Liver (tissue), 9 donors: ENCODE data around the gene CACNA1C. TPM values are rescaled to one million over a fixed set of nuclear protein-coding genes. Genes with fewer than 3 reads are reported as not detected.

Source experiments
- DNase-seq: peaks from one replicate; pipeline ENCODE4 v3.0.0-alpha.2; 2017; ENCODE audit warnings: low spot score
- H3K27ac ChIP-seq, 2 donors: one replicate each; pipeline ENCODE4 v1.7.0; 2013; ENCODE audit warnings: inconsistent platforms in 2 of 2, low read length in 2 of 2, control low read depth in 1 of 2, low read depth in 1 of 2, mild to moderate bottlenecking in 1 of 2
- H3K27me3 ChIP-seq, 4 donors: one replicate each; pipeline versions ENCODE4 v1.6.1 to v1.7.0; 2013; ENCODE audit warnings: low read length in 3 of 4, inconsistent platforms in 1 of 4, mild to moderate bottlenecking in 1 of 4, moderate library complexity in 1 of 4; ENCODE audit not compliant: control insufficient read depth in 4 of 4, insufficient read depth in 4 of 4
- H3K36me3 ChIP-seq, 4 donors: one replicate each; pipeline versions ENCODE4 v1.6.1 to v1.7.0; 2013; ENCODE audit warnings: low read length in 3 of 4, mild to moderate bottlenecking in 3 of 4, low read depth in 1 of 4, moderate library complexity in 1 of 4; ENCODE audit not compliant: control insufficient read depth in 4 of 4, insufficient read depth in 3 of 4
- H3K4me1 ChIP-seq, 4 donors: one replicate each; pipeline versions ENCODE4 v1.6.1 to v1.7.0; 2013; ENCODE audit warnings: low read length in 3 of 4, mild to moderate bottlenecking in 3 of 4, moderate library complexity in 1 of 4; ENCODE audit not compliant: control insufficient read depth in 4 of 4, insufficient read depth in 4 of 4
- H3K4me3 ChIP-seq, 3 donors: one replicate each; pipeline versions ENCODE4 v1.6.1 to v1.7.0; 2013; ENCODE audit warnings: low read length in 3 of 3, control low read depth in 1 of 3, low read depth in 1 of 3, mild to moderate bottlenecking in 1 of 3
- H3K9ac ChIP-seq, 2 donors: one replicate each; pipeline ENCODE4 v1.7.0; 2013; ENCODE audit warnings: low read length in 2 of 2, mild to moderate bottlenecking in 2 of 2, moderate library complexity in 2 of 2, control low read depth in 1 of 2, low read depth in 1 of 2
- H3K9me3 ChIP-seq, 4 donors: one replicate each; pipeline versions ENCODE4 v1.6.1 to v1.7.0; 2013; ENCODE audit warnings: low read length in 3 of 4; ENCODE audit not compliant: control insufficient read depth in 4 of 4
- EGR1 ChIP-seq, 2 donors: IDR thresholded peaks; 2 replicates each; pipeline ENCODE4 v1.6.1; 2016 to 2018; ENCODE audit warnings: antibody characterized with exemption in 2 of 2, low read depth in 2 of 2
- FOXA1 ChIP-seq: IDR thresholded peaks from 2 replicates; pipeline ENCODE4 v1.6.1; 2016; ENCODE audit warnings: antibody characterized with exemption
- FOXA2 ChIP-seq: IDR thresholded peaks from 2 replicates; pipeline ENCODE4 v1.6.1; 2016; ENCODE audit warnings: antibody characterized with exemption
- GABPA ChIP-seq, 2 donors: IDR thresholded peaks in 1 of 2; conservative IDR thresholded peaks in 1 of 2; 2 replicates each; pipeline ENCODE4 v1.6.1; 2016; ENCODE audit warnings: antibody characterized with exemption in 2 of 2, mild to moderate bottlenecking in 1 of 2, moderate library complexity in 1 of 2
- HNF4A ChIP-seq, 2 donors: conservative IDR thresholded peaks; 2 replicates each; pipeline ENCODE4 v1.6.1; 2016; ENCODE audit warnings: antibody characterized with exemption in 2 of 2, mild to moderate bottlenecking in 2 of 2
- HNF4G ChIP-seq: IDR thresholded peaks from 2 replicates; pipeline ENCODE4 v1.6.1; 2016; ENCODE audit warnings: antibody characterized with exemption
- JUND ChIP-seq, 2 donors: IDR thresholded peaks; 2 replicates each; pipeline ENCODE4 v1.6.1; 2016; ENCODE audit warnings: antibody characterized with exemption in 2 of 2
- NR2F2 ChIP-seq: IDR thresholded peaks from 2 replicates; pipeline ENCODE4 v1.6.1; 2016; ENCODE audit warnings: antibody characterized with exemption
- RAD21 ChIP-seq, 2 donors: IDR thresholded peaks; 2 replicates each; pipeline ENCODE4 v1.6.1; 2016; ENCODE audit warnings: antibody characterized with exemption in 2 of 2, mild to moderate bottlenecking in 2 of 2
- REST ChIP-seq: IDR thresholded peaks from 2 replicates; pipeline ENCODE4 v1.6.1; 2016; ENCODE audit warnings: antibody characterized with exemption, mild to moderate bottlenecking
- RXRA ChIP-seq, 2 donors: IDR thresholded peaks; 2 replicates each; pipeline ENCODE4 v1.6.1; 2017 to 2018; ENCODE audit warnings: antibody characterized with exemption in 2 of 2, mild to moderate bottlenecking in 1 of 2
- SP1 ChIP-seq: IDR thresholded peaks from 2 replicates; pipeline ENCODE4 v1.6.1; 2018; ENCODE audit warnings: antibody characterized with exemption, mild to moderate bottlenecking
- TAF1 ChIP-seq: conservative IDR thresholded peaks from 2 replicates; pipeline ENCODE4 v1.6.1; 2016; ENCODE audit warnings: antibody characterized with exemption, mild to moderate bottlenecking
- YY1 ChIP-seq: IDR thresholded peaks from 2 replicates; pipeline ENCODE4 v1.6.1; 2016; ENCODE audit warnings: antibody characterized with exemption, mild to moderate bottlenecking
- WGBS: extraction: QIAGEN DNeasy Blood & Tissue Kit; methylation state at CpG from one replicate; pipeline ENCODE4 v1.1.7; 2013; 5-methylcytosine and 5-hydroxymethylcytosine counted together
- polyA plus RNA-seq, 2 donors: library from polyadenylated mRNA; stranded (reverse) in 1 of 2; unstranded in 1 of 2; fragments of 200-250 nt in 1 of 2; fragments of >200 nt in 1 of 2; fragmentation: Nextera tagmentation in 1 of 2; extraction: Ambion mirVana in 1 of 2; gene quantifications; one replicate each; pipeline versions ENCODE4 v1.2.1 to v1.2.3, GENCODE V29; 2013 to 2015
- total RNA-seq, 2 donors: library from RNA; depleted of rRNA; stranded (reverse); fragments of >200 nt; gene quantifications; one replicate each; pipeline ENCODE4 v1.2.3, GENCODE V29; 2014
- TF ChIP-seq, protein P1 (sequence below): IDR thresholded peaks from 2 replicates; pipeline ENCODE4 v1.6.1; 2016; ENCODE audit warnings: antibody characterized with exemption
- TF ChIP-seq, protein P2 (sequence below): IDR thresholded peaks from 2 replicates; pipeline ENCODE4 v1.6.1; 2016; ENCODE audit warnings: antibody characterized with exemption
- TF ChIP-seq, protein P3 (sequence below): IDR thresholded peaks from 2 replicates; pipeline ENCODE4 v1.6.1; 2016; ENCODE audit warnings: antibody characterized with exemption
- TF ChIP-seq, protein P4 (sequence below): fragments of 150-350 bp; IDR thresholded peaks from 2 replicates; pipeline ENCODE4 v1.5.1; 2017; ENCODE audit warnings: improper control_type of control experiment, low read depth, low read length; ENCODE audit not compliant: missing input control
- donor health status: healthy.
- donor health status: healthy.
- donor health status: healthy.
- donor health status: healthy.
- donor health status: healthy.

Gene CACNA1C
- total and polyA plus RNA-seq, 4 donors: 0.23 to 1.9 (median 0.41) TPM

- Histone ChIP-seq H3K4me3 (no peak overlapping the region), H3K27me3 (peaks cover 0 to 3% (median 0%) of the 10 kb centered on the region in 4 donors), H3K9me3 (no peaks in the 10 kb centered on the region), H3K27ac (no peak overlapping the region), H3K4me1 (peaks cover 0 to 4% (median 0%) of the 10 kb centered on the region in 4 donors), H3K36me3 (no peaks in the 10 kb centered on the region), H3K9ac (no peak overlapping the region)
- no peak for DNase-seq
- WGBS: 82% methylated on average over 6 of the region's 6 CpGs
- TF ChIP-seq, protein P1, sequence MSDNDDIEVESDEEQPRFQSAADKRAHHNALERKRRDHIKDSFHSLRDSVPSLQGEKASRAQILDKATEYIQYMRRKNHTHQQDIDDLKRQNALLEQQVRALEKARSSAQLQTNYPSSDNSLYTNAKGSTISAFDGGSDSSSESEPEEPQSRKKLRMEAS: no peak
- TF ChIP-seq TAF1 (no peak), RAD21 (IDR thresholded peaks at IDR 0.05) (no peak), FOXA2 (no peak), SP1 (no peak), FOXA1 (no peak), EGR1 (IDR thresholded peaks at IDR 0.05; ENCODE audit: low read depth in 2 of 2) (no peak), HNF4G (no peak), NR2F2 (no peak), HNF4A (conservative IDR thresholded peaks at IDR 0.05) (no peak), GABPA (IDR thresholded peaks at IDR 0.05 in 1 of 2, conservative IDR thresholded peaks at IDR 0.05 in 1 of 2) (no peak), YY1 (no peak), JUND (IDR thresholded peaks at IDR 0.05) (no peak), REST (no peak)
- TF ChIP-seq, protein P2, sequence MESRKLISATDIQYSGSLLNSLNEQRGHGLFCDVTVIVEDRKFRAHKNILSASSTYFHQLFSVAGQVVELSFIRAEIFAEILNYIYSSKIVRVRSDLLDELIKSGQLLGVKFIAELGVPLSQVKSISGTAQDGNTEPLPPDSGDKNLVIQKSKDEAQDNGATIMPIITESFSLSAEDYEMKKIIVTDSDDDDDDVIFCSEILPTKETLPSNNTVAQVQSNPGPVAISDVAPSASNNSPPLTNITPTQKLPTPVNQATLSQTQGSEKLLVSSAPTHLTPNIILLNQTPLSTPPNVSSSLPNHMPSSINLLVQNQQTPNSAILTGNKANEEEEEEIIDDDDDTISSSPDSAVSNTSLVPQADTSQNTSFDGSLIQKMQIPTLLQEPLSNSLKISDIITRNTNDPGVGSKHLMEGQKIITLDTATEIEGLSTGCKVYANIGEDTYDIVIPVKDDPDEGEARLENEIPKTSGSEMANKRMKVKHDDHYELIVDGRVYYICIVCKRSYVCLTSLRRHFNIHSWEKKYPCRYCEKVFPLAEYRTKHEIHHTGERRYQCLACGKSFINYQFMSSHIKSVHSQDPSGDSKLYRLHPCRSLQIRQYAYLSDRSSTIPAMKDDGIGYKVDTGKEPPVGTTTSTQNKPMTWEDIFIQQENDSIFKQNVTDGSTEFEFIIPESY: no peak
- TF ChIP-seq, protein P3, sequence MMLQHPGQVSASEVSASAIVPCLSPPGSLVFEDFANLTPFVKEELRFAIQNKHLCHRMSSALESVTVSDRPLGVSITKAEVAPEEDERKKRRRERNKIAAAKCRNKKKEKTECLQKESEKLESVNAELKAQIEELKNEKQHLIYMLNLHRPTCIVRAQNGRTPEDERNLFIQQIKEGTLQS: no peak
- TF ChIP-seq, protein P4, sequence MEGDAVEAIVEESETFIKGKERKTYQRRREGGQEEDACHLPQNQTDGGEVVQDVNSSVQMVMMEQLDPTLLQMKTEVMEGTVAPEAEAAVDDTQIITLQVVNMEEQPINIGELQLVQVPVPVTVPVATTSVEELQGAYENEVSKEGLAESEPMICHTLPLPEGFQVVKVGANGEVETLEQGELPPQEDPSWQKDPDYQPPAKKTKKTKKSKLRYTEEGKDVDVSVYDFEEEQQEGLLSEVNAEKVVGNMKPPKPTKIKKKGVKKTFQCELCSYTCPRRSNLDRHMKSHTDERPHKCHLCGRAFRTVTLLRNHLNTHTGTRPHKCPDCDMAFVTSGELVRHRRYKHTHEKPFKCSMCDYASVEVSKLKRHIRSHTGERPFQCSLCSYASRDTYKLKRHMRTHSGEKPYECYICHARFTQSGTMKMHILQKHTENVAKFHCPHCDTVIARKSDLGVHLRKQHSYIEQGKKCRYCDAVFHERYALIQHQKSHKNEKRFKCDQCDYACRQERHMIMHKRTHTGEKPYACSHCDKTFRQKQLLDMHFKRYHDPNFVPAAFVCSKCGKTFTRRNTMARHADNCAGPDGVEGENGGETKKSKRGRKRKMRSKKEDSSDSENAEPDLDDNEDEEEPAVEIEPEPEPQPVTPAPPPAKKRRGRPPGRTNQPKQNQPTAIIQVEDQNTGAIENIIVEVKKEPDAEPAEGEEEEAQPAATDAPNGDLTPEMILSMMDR: no peak
Measured at GRCh38 chr12:2283480-2283879, 230.7 kb downstream of the CACNA1C start.

- no peak overlapping the region for H3K27ac ChIP-seq
- peaks cover 0 to 4% (median 0%) of the 10 kb centered on the region in 4 donors for H3K4me1 ChIP-seq
- DNase-seq: no peak
- 51% methylated on average over 10 of the region's 10 CpGs for WGBS
- H3K27me3 ChIP-seq: peaks cover 0 to 3% (median 0%) of the 10 kb centered on the region in 4 donors
- H3K36me3 ChIP-seq: no peaks in the 10 kb centered on the region
- H3K4me3 ChIP-seq: no peak overlapping the region
- no peaks in the 10 kb centered on the region for H3K9me3 ChIP-seq
- H3K9ac ChIP-seq: no peak overlapping the region
- TF ChIP-seq RXRA (IDR thresholded peaks at IDR 0.05) (no peak), RAD21 (IDR thresholded peaks at IDR 0.05) (no peak), NR2F2 (no peak), JUND (IDR thresholded peaks at IDR 0.05) (no peak), YY1 (no peak), HNF4A (conservative IDR thresholded peaks at IDR 0.05) (no peak), REST (no peak), SP1 (no peak), GABPA (IDR thresholded peaks at IDR 0.05 in 1 of 2, conservative IDR thresholded peaks at IDR 0.05 in 1 of 2) (no peak), FOXA2 (no peak)
- TF ChIP-seq, protein P3: no peak
- TF ChIP-seq, protein P2: no peak
Measured at GRCh38 chr12:2283916-2284315, 231.1 kb downstream of the CACNA1C start.
